HG03097 (cell line): ENCODE measurements around the gene PNPLA7.
"Not testable (repeated sequence)": the region's sequence is repeated elsewhere in the genome, so short reads cannot be mapped to it uniquely, and the experiment has no call there.

Experiments used
- ATAC-seq: cut with Tn5 transposase; IDR thresholded peaks from one replicate; pipeline ENCODE4 v1.9.1; 2021; ENCODE audit not compliant: unreplicated experiment, low FRiP score

Gene PNPLA7

GRCh38 chr9:137452761-137453642 is 97.2 kb downstream of the PNPLA7 start:
- ATAC-seq: no peak

- no peak for ATAC-seq
These were observed 98.0 kb downstream of the PNPLA7 start for GRCh38 chr9:137452006-137452760.

DNA sequence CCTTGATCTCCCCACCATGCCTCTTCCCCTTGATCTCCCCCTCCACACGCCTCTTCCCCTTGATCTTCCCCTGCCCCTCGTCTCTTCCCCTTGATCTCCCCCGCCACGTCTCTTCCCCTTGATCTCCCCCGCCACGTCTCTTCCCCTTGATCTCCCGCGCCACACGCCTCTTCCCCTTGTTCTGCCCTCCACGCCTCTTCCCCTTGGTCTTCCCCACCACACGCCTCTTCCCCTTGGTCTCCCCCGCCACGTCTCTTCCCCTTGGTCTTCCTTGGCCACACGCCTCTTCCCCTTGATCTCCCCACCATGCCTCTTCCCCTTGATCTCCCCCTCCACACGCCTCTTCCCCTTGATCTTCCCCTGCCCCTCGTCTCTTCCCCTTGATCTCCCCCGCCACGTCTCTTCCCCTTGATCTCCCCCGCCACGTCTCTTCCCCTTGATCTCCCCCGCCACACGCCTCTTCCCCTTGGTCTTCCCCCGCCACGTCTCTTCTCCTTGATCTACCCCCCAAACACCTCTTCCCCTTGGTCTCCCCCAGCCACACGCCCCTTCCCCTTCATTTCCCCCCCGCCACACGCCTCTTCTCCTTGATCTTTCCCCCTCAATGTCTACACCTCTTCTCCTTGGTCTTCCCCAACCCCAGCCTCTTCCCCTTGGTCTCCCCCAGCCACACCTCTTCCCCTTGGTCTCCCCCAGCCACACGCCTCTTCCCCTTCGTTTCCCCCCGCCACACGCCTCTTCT is 98.8 kb downstream of the PNPLA7 start:
- not testable (repeated sequence) for ATAC-seq

- not testable (repeated sequence) for ATAC-seq
These were observed 99.5 kb downstream of the PNPLA7 start for GRCh38 chr9:137450539-137451222.

DNA sequence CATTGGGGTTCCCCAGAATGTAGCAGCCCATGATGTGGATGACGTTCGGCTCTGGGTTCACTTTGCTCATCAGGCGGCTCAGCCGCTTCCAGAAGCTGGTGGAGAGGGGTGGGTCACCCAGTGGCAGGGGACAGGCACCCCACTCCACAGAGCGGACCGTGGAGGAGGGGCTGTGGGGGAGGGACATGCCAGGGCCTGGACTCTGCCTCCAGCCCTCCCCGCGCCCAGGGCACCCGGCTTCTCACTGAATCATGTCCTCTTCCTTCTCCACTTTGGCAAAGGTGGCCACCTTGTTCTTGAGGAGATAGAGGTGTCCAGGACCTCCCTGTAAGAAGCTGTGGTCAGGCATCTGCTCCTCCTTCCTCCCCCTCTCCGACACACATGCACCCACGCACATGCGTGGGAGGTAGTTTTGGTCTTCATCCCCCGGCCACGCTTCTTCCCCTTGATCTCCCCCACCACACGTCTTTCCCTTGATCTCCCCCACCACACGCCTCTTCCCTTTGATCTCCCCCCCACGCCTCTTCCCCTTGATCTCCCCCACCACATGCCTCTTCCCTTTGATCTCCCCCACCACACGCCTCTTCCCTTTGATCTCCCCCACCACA is 100.2 kb downstream of the PNPLA7 start:
- ATAC-seq: no peak

DNA sequence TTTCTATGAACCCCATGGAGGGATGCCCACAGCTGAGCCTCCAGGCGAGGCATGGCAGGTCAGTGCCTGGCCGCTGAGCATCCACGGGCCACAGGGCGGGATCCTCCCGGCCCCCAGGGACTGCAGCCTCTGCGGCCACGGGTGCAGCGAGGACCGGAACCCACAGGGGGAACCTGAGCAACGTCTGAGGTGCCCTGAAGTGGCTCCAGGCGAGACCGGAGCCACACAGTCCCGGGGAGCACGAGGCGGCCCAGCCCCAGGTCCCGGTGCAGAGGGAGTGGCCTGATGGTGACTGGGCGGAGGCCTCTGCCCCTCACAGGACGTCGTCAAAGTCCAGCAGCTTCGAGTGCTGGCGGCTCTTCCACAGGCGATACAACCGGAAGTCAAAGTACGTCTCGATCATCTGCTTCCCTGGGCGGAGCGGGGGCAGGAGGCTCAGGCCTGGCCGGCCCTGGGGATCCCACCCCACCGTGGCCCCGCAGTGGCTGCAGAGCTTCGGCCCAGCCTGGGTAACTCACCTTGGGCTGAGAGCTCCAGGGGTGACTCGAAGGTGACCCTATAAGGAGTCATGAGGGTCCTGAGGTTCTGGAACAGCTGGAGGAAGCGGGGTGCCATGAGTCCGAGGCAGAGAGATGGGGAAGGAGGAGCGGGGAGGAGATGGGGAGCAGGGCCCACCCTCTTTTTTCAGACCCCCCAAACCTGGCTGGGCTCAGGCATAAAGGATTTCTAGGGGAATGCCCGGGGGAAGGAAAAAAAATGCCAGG is 100.9 kb downstream of the PNPLA7 start:
- ATAC-seq: no peak

GRCh38 chr9:137448602-137448962 is 101.6 kb downstream of the PNPLA7 start:
- ATAC-seq: no peak

DNA sequence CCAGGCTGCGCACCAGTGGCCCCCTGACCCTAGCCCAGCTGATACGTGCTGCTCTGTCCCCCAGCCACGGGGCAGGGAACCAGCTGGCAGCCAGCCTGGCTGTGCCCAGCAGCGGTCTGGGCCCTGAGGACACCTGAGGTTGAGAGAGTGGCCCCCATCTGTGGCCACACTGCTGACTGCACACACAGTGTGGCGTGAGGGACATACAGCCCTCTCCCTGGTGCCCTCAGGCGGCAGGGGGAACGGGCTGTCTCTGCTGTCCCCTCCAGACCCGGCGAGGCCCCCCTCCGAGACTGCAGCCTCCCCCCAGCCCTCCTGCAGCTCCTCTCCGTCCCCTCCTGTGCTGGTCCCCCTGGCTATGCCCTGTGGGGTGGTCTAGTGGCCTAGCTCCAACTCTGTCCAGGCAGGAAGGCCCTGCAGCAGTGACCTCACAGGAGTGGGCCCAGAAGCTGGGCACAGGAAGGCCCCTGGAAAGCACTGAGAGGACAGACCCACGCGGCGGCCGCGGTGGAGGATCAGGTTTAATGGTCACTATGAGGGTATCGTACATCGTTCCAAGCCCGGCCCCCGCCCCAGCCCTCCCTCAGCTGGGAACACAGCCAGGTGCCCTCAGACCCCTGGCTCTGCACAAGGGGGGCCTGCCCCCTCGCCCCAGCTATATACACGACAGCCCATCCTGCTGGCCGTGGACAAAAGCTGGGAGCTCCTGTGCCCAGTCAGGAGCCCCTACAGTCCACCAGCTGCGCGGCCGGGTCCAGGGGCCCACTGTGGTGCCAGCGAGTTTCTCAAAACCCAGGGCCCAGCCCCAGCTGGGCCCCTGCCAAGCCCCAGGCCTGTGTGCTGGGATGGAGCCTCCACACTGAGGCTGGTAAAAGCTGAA is 102.2 kb downstream of the PNPLA7 start:
- ATAC-seq: no peak

- ATAC-seq: no peak
These were observed 103.2 kb downstream of the PNPLA7 start for GRCh38 chr9:137446851-137447471.

DNA sequence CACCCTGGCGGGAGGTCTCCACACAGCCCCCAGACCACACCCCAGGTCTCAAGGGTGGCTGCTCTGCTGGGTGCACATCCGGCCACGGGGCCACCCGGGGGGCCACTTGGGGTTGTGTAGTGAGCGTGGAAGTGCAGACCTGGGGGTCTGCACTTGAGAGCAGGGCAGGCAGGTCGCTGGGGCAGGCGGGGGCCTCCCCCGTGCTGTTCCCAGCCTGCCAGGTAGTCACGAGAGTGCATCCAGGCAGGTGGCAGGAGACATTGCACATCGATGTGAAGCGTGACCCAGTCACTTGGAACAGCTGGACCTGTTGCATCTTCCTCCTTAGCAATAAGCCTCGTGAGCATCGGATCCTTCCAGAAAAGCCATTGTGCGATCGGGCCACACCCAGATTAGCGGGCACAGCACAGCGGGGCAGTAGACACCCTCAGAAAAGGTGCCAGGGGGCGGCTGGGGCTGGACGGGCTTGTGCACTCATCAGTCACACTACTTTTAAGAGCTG is 104.2 kb downstream of the PNPLA7 start:
- no peak for ATAC-seq

- no peak for ATAC-seq
These were observed 104.9 kb downstream of the PNPLA7 start for GRCh38 chr9:137445275-137445807.

DNA sequence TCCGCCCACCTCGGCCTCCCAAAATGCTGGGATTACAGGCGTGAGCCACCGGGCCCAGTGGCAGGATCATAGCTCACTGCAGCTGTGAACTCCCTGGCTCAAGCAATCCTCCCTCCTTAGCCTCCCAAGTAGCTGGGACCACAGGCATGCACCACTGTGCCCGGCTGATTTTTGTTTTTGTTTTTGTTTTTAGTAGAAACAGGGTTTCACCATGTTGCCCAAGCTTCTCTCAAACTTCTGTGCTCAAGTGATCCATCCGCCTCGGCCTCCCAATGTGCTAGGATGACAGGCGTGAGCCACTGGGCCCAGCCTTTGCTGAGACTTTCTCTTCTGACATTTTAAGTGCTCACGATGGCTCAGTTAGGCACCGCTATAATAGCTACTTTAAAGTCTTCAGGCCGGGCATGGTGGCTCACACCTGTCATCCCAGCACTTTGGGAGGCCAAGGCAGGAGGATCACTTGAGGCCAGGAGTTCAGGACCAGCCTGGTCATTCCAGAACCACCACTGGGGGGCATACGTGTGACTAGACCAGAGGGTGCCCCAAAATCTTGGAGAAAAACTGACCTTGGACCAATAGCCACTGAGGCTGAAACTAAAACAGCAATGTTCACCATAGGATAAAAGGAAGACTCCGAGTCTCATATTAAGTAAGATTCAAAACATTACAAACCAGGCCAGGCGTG is 106.0 kb downstream of the PNPLA7 start:
- no peak for ATAC-seq

DNA sequence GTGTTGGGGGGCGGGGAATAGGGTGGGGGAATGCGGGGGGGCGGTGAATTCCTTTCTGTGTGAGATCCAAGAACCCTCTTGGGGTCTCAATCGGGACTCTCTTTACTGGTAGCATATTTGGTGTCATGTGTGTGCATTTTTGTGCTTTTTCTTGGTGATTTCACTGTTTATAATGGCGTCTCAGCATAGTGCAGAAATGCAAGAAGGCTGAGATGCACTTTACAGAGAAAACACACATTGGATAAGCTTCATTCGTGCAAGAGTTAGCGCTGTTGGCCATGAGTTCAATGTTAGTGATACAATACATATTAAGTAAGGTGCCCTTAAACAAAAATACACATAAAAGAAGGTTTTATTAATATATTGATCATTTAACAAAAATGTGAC is 108.3 kb downstream of the PNPLA7 start:
- no peak for ATAC-seq

DNA sequence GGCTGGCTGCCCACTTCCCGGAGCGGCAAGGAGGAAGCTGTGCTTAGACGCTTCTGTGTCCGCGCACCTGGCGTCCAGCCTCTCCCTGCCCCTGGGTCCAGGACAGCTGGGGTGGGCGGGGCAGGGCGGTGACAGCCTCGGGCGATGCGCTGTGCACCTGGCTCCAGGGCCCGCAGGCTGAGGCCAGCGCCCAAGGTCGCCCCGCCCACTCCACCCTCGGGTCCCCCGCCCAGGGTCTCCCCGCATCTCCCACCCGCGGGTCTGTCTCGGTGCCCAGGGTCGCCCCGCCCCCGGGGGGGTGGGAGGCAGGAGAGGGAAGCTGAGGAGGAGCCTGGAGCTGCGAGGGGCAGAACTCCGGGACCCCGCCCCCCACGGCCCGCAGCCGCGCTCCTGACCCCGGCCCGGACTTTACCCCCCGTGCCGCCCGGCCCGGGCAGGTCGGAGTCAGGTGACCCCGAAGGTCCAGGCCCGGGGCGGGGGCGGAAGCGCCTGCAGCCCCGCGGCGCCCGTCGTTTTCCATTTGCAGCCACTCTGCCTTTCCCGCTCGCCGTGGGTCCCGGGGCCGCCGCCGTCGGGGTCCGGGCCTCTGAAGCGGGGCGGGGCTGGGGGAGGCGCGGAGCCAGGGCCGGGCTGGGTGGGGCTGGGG is 108.8 kb downstream of the PNPLA7 start, which contains the start of gene ENTPD8:
Gene ENTPD8, minus strand, starts transcription at position 69 of the 646 bp plus-strand sequence. CDS start 3,072 bp downstream, outside the sequence.
- ATAC-seq: no peak

GRCh38 chr9:137439158-137439714 is 111.0 kb downstream of the PNPLA7 start:
- no peak for ATAC-seq

GRCh38 chr9:137438591-137439157 is 111.5 kb downstream of the PNPLA7 start:
- no peak for ATAC-seq
